NCI-H1048 (cell line): ENCODE results near the gene GPR171.

Experiments
- DNase-seq: peaks from one replicate; lab custom pipeline; 2025; lab: John Stamatoyannopoulos, UW

GPR171 gene

GRCh38 chr3:151213881-151214280 is 10.9 kb upstream of the GPR171 start:
- DNase-seq = no peak

GRCh38 chr3:151213151-151213550 is 10.1 kb upstream of the GPR171 start:
- DNase-seq = no peak

- DNase-seq = no peak
Measured at GRCh38 chr3:151210676-151211381, 7.8 kb upstream of the GPR171 start.

GRCh38 chr3:151209654-151210053 is 6.6 kb upstream of the GPR171 start:
- no peak for DNase-seq

- no peak for DNase-seq
Measured at GRCh38 chr3:151206201-151206600, 3.2 kb upstream of the GPR171 start.

GRCh38 chr3:151205482-151205881 is 2.5 kb upstream of the GPR171 start:
- DNase-seq = no peak

DNA sequence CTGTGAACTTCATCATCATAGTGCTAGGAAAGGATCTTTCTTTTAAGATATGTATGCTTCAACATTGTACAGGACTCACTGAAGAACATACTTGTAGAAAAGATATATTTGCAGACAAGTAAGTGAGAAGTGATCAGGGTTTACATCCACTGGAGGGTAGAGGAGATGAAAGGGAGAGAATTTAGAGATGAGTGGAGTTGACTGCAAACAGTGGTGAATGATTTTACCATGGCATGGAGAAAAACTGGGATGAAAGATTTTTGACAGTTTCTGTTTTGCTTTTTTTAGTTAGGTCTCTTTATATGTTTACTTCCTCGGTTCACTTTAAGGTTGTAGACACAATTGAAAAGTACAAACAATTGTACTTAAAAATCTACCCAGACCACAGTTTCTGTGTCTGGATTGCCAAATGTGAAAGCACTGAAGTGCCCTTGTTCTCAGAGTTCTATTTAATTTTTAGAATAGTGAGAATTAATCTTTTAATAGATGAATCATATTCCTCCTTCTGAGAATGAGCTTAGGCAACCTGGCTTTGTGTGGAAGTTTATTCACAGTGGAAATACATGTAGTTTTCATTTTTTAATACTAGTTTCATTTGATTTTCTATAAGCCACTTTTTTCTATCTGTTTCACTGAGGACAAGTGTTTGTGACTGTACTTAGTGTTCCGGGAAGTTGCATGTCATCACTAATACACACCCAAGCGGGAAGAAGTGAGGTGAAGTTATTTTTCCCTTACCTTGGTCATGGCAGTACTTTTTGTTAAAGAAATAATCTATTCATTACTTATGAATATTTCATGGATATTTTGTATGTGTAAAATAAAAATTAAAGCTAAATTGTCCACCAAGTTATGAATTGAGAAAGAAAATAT is 1.8 kb upstream of the GPR171 start:
- no peak for DNase-seq

- no peak for DNase-seq
Measured at GRCh38 chr3:151201051-151201730, 1.8 kb downstream of the GPR171 start.

GRCh38 chr3:151200586-151200985 is 2.4 kb downstream of the GPR171 start:
- no peak for DNase-seq

GRCh38 chr3:151199554-151200438 is 3.2 kb downstream of the GPR171 start:
- no peak for DNase-seq

DNA sequence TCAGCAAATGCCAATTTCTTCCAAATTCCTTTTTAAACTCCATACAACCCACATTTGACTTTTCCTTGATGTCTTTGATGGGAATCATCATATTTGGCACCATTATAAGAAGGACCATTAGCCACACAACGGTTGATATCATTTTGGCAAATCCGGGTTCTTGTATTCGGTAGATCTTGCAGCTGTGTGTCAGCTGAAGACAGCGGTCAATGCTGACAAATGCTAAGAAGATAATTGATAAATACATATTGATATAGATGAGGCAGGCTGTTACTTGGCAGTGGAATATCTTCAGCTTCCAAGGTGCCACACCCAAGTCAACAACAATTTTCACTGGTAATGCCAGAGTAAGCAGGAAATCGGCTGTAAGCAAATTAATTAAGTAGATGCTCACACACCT is 4.2 kb downstream of the GPR171 start:
- DNase-seq = no peak

- DNase-seq = no peak
Measured at GRCh38 chr3:151197981-151198767, 4.8 kb downstream of the GPR171 start.

DNA sequence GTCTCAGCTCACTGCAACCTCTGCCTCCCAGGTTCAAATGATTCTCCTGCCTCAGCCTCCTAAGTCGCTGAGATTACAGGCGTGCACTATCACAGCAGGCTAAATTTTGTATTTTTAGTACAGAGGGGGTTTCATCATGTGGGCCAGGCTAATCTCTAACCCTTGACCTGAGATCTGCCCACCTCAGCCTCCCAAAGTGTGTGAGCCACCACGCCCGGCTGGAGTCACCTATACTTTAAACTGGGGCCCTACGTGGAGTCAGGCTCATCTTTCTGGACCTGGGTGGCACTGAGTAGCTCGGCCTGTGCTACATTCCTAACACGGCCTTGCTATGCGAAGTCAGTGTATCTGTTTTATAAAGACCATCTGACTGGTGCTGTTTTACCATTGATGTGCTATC is 5.8 kb downstream of the GPR171 start:
- no peak for DNase-seq

DNA sequence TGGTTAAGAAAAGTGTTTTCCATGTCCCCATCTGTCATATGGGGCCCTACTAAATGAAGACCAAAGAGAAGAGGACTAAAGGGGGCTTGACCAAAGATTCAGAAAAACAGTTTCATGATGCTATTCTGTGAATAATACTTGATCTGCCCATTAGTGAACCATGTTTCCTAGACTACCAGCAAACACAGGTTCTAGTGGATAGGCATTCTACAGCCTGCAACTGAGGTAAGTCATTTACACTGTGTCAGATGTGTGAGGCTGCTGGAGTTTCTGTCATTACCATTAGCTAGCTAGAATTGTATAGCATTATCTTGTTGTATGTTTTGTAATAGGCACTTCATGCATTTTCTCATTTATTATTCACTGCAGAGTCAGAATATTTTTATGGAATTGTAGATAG is 6.6 kb downstream of the GPR171 start:
- no peak for DNase-seq

- no peak for DNase-seq
Measured at GRCh38 chr3:151195826-151196225, 7.2 kb downstream of the GPR171 start.

- no peak for DNase-seq
Measured at GRCh38 chr3:151192545-151192944, 10.5 kb downstream of the GPR171 start.

- no peak for DNase-seq
Measured at GRCh38 chr3:151191095-151191494, 11.9 kb downstream of the GPR171 start.

GRCh38 chr3:151183265-151183671 is 19.7 kb downstream of the GPR171 start:
- no peak for DNase-seq

DNA sequence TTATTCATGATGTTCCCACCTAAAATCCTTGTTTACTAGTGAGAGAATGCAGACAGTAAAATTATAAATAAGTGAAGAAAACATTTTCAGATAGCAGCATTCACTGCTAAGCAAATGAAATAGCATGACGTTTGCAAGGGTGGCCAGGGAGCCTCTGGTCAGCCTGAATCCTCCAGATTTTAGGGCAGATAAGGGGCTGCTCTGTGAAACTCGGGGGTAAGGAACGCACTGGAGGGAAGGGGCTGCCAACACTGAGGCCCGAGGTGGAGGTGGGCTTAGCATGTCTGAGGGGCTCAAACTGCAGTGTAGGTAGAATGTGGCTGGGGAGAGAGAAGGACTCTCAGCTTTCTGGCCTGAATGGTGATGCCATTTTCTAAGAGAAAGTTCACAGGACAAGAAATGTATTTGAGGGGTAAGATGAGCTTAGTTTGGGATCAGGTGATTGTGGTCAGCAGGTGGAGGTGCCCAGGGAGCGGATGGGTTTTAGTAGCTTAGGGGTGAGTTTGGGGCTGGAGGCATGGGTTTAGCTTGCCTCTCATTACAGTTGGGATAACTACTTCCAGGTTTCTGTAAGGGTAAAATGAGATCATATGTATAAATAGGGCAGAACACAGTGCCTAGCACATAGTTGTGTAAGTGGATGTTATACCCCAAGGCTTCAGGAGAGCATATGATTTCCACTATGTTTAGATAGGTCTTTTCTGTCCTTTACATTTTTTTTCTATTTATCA is 20.5 kb downstream of the GPR171 start:
- DNase-seq = no peak

GRCh38 chr3:151178208-151178845 is 24.7 kb downstream of the GPR171 start:
- DNase-seq = no peak
